Stomach (tissue), 9 donors: ENCODE data around the gene RYR3. TPM values are rescaled to one million over a fixed set of nuclear protein-coding genes. Genes with fewer than 3 reads are reported as not detected.

Source experiments
- DNase-seq, 2 donors: peaks; one replicate each; pipeline versions ENCODE4 v3.0.0 to v3.0.0-alpha.2; 2013 to 2019
- H3K27ac ChIP-seq, 5 donors: fragments of 200-600 bp in 4 of 5; sonication (generic) in 4 of 5; one replicate each; pipeline ENCODE4 v1.5.1; 2013 to 2019; ENCODE audit warnings: mild to moderate bottlenecking in 1 of 5, moderate library complexity in 1 of 5
- H3K27me3 ChIP-seq, 3 donors: fragments of 200-600 bp; sonication (generic); one replicate each; pipeline ENCODE4 v1.5.1; 2017 to 2019; ENCODE audit warnings: mixed run types in 1 of 3
- H3K36me3 ChIP-seq, 4 donors: fragments of 200-600 bp; sonication (generic); 1 replicate in 3 of 4; 2 replicates in 1 of 4; pipeline ENCODE4 v1.5.1; 2016 to 2019
- H3K4me1 ChIP-seq, 4 donors: fragments of 200-600 bp; sonication (generic); one replicate each; pipeline ENCODE4 v1.5.1; 2016 to 2019
- H3K4me3 ChIP-seq, 4 donors: fragments of 200-600 bp; sonication (generic) in 3 of 4; one replicate each; pipeline ENCODE4 v1.5.1; 2016 to 2019; ENCODE audit warnings: mild to moderate bottlenecking in 1 of 4
- H3K9me3 ChIP-seq, 4 donors: fragments of 200-600 bp; sonication (generic); one replicate each; pipeline ENCODE4 v1.5.1; 2016 to 2019
- CTCF ChIP-seq, 7 experiments: fragments of 450-650 bp in 4 of 7; fragments of 200-600 bp in 3 of 7; sonication (generic) in 3 of 7; IDR thresholded peaks; one replicate each; pipeline ENCODE4 v1.5.1; 2016 to 2019; ENCODE audit warnings: antibody characterized with exemption in 7 of 7, control low read depth in 2 of 7, mild to moderate bottlenecking in 1 of 7
- EP300 ChIP-seq: sonication (generic); formaldehyde crosslinking; IDR thresholded peaks from one replicate; pipeline ENCODE4 v1.6.1; 2017; ENCODE audit warnings: antibody characterized with exemption
- POLR2A ChIP-seq, 4 donors: fragments of 450-650 bp; IDR thresholded peaks; one replicate each; pipeline ENCODE4 v1.6.1; 2016; ENCODE audit warnings: antibody characterized with exemption in 4 of 4, control low read depth in 2 of 4, mild to moderate bottlenecking in 1 of 4, moderate library complexity in 1 of 4
- POLR2AphosphoS5 ChIP-seq, 3 donors: sonication (generic); formaldehyde crosslinking; IDR thresholded peaks; one replicate each; pipeline ENCODE4 v1.6.1; 2016; ENCODE audit warnings: antibody characterized with exemption in 3 of 3
- WGBS, 5 donors: extraction: QIAGEN DNeasy Blood & Tissue Kit in 3 of 5; methylation state at CpG; one replicate each; pipeline versions ENCODE4 v1.1.5 to v1.1.7; 2013 to 2018; 5-methylcytosine and 5-hydroxymethylcytosine counted together
- intact Hi-C: fragments of 100-400 bp; cut with DNase I; formaldehyde crosslinking; loops from one replicate; pipeline ENCODE4 v1.15.1; 2023; ENCODE audit warnings: low total_unique reads
- polyA plus RNA-seq, 3 donors: library from polyadenylated mRNA; stranded (reverse); fragments of 200-250 nt; gene quantifications; one replicate each; pipeline ENCODE4 v1.2.3, GENCODE V29; 2013
- total RNA-seq, 5 donors: library from RNA; depleted of rRNA; stranded (reverse); fragments of >200 nt; gene quantifications; one replicate each; pipeline versions ENCODE4 v1.1.0 to v1.2.3, GENCODE V29; 2014 to 2016
- donor health status: healthy with polysubstance abuse.
- donor health status: Bipolar disorder and iron deficiency.
- donor health status: healthy.

Gene RYR3
- total and polyA plus RNA-seq, 8 donors = 0.12 to 36.2 (median 4.0) TPM

GRCh38 chr15:33369941-33370622, 59.3 kb downstream of the RYR3 start:
- intact Hi-C loops = no loop called here

GRCh38 chr15:33370623-33371020, 59.9 kb downstream of the RYR3 start:
- WGBS, 5 donors = 80 to 94% (median 93%) methylated on average over 3 of the region's 3 CpGs
- intact Hi-C loops = no loop called here
- Histone ChIP-seq H3K27ac (no peak overlapping the region), H3K9me3 (no peaks in the 10 kb centered on the region), H3K36me3 (no peaks in the 10 kb centered on the region), H3K27me3 (no peaks in the 10 kb centered on the region), H3K4me1 (peaks cover 0 to 7% (median 0%) of the 10 kb centered on the region in 4 donors), H3K4me3 (no peak overlapping the region)
- TF ChIP-seq POLR2AphosphoS5 (IDR thresholded peaks at IDR 0.05) = no peak
- no peak for TF ChIP-seq CTCF (IDR thresholded peaks at IDR 0.05)
- TF ChIP-seq POLR2A (IDR thresholded peaks at IDR 0.05) = no peak
- no peak for TF ChIP-seq EP300
- DNase-seq = no peak

More at GRCh38 chr15:33369941-33370622, 59.3 kb downstream of the RYR3 start:
- Histone ChIP-seq H3K4me1 (peaks cover 0 to 6% (median 0%) of the 10 kb centered on the region in 4 donors), H3K27me3 (no peaks in the 10 kb centered on the region), H3K36me3 (no peaks in the 10 kb centered on the region), H3K9me3 (no peaks in the 10 kb centered on the region), H3K27ac (no peak overlapping the region), H3K4me3 (no peak overlapping the region)
- 52 to 59% (median 57%) methylated on average over 3 of the region's 3 CpGs for WGBS, 5 donors
- DNase-seq = no peak
- TF ChIP-seq POLR2A (IDR thresholded peaks at IDR 0.05) = no peak
- no peak for TF ChIP-seq EP300
- TF ChIP-seq POLR2AphosphoS5 (IDR thresholded peaks at IDR 0.05) = no peak
- no peak for TF ChIP-seq CTCF (IDR thresholded peaks at IDR 0.05)

GRCh38 chr15:33371159-33371558, 60.4 kb downstream of the RYR3 start:
- Histone ChIP-seq H3K4me1 (peaks cover 0 to 7% (median 0%) of the 10 kb centered on the region in 4 donors), H3K27me3 (no peaks in the 10 kb centered on the region), H3K27ac (no peak overlapping the region), H3K36me3 (no peaks in the 10 kb centered on the region), H3K9me3 (no peaks in the 10 kb centered on the region), H3K4me3 (no peak overlapping the region)
- intact Hi-C loops = no loop called here
- TF ChIP-seq CTCF (IDR thresholded peaks at IDR 0.05) (no peak), EP300 (no peak), POLR2AphosphoS5 (IDR thresholded peaks at IDR 0.05) (no peak)
- DNase-seq = no peak
- 78 to 87% (median 84%) methylated on average over 3 of the region's 3 CpGs for WGBS, 5 donors

GRCh38 chr15:33374226-33374914, 63.6 kb downstream of the RYR3 start:
- H3K9me3 ChIP-seq = no peaks in the 10 kb centered on the region
- intact Hi-C loops = no loop called here
- H3K4me3 ChIP-seq = no peak overlapping the region
- WGBS, 5 donors = 39 to 62% (median 48%) methylated on average over 5 of the region's 5 CpGs
- no peak overlapping the region for H3K27ac ChIP-seq
- TF ChIP-seq CTCF (IDR thresholded peaks at IDR 0.05) = no peak
- TF ChIP-seq POLR2AphosphoS5 (IDR thresholded peaks at IDR 0.05) = no peak
- no peak for TF ChIP-seq EP300
- TF ChIP-seq POLR2A (IDR thresholded peaks at IDR 0.05) = no peak
- no peaks in the 10 kb centered on the region for H3K27me3 ChIP-seq
- peak in 1 of 2 donors; percentile 73 for DNase-seq
- peaks cover 0 to 7% (median 0%) of the 10 kb centered on the region in 4 donors for H3K4me1 ChIP-seq
- no peaks in the 10 kb centered on the region for H3K36me3 ChIP-seq
